CMK (cell line): ENCODE results near the gene KCNQ1OT1.

ENCODE experiments used
- DNase-seq: peaks from one replicate; pipeline ENCODE4 v3.0.0-alpha.2; 2010; ENCODE audit warnings: low read depth

The KCNQ1OT1 gene

DNA sequence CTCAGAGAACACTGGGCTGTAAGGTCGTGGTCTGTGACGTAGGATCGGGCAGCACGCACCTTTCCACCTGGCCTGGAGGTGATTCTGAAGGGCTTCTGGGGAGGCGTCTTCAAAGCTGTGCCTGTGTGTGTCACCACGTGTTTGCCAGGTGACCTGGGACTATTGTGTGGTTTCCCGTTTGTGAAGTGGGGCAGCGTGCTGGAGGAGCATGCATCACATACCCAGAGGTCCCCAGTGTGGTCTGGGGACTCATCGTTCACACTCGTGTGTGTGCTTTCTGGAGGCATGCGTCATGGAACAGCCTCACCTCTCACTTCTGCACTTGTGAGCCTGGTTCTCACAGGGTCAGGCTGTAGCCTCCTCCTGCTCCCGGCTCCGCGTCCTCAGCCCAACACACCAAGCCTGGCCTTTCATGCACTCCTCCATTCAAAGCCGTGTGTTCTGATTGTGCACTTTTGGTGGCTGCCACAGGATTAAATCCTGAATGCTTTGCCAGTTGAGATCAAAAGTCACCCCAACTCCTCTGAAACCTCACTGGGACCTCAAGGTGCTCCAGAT lies 106.3 kb downstream of the KCNQ1OT1 start:
- DNase-seq: no peak

GRCh38 chr11:2592559-2593392 lies 107.0 kb downstream of the KCNQ1OT1 start:
- no peak for DNase-seq

GRCh38 chr11:2591805-2592204 lies 108.0 kb downstream of the KCNQ1OT1 start:
- no peak for DNase-seq

DNA sequence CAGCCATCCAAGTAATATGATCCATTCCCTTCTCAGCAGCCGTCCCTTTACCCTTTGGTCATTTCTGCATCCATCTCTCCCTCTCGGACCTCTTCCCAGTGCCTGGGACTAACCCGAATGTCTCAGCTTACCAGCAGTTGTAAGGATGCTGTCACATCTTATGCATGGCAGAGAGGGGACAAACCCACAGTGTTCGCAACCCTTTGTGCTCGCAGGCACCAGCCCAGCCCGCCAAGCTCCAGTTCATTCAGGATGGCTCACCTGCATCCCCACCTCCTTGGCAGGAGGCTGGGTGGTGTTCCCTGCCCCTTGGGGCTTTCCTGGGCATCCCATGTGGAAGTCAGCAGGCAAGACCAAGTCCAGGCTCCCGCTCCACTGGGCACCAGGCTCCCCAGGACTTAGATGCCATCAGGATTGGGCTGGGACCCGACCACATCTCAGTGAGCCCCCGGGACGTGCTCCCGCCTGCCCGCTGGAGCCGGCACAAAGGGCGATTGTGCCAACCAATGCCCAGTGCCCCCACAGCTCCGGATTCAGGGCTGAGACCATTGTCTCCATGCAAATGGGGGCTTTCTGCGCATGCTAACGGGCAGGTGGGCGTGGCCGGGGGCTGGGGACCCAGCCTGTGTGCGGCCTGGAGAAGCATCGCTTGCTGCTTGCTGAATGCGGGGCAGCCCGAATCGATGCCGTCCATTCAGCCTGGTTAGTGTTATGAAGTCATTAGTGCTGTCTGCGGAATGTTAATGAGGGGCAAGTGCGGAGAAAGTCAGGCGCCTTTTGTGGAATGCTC lies 108.6 kb downstream of the KCNQ1OT1 start:
- no peak for DNase-seq

- no peak for DNase-seq
Measured at GRCh38 chr11:2590131-2590964, 109.4 kb downstream of the KCNQ1OT1 start.

GRCh38 chr11:2589538-2589934 lies 110.3 kb downstream of the KCNQ1OT1 start:
- DNase-seq: no peak

DNA sequence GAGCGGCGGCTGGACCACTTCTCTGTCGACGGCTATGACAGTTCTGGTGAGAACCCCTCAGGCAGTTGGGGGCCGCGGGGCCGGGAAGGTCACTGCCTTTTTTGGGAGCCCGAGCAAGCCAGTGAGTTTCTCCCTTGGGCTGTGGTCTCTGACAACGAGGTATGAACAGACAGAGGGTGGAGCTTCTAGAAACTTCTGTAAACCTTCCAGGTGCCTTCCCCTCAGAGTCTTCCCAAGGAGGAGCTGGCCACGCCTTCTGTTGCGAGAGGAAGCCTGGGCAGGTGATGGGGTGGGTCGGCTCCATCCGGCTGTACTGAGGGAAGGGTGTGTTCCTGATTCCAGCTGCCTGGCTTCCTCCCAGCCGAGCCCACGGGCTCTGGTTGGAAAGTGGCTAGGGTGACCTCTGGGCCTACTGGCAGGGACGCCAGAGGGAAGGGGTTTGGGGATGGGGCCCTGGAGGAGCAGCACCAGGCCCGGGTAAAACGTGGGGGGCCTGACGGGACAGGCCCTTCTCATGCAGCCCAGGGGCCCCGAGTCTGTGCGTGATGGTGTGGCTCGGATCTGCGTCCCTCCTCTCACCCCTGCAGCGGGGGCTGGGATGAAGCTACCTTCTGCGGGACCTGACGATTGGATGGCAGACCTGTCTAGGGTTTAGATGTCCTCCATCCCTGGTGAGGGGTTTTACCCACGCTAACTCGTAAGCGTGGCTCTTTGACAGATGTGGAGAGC lies 110.8 kb downstream of the KCNQ1OT1 start:
- no peak for DNase-seq

DNA sequence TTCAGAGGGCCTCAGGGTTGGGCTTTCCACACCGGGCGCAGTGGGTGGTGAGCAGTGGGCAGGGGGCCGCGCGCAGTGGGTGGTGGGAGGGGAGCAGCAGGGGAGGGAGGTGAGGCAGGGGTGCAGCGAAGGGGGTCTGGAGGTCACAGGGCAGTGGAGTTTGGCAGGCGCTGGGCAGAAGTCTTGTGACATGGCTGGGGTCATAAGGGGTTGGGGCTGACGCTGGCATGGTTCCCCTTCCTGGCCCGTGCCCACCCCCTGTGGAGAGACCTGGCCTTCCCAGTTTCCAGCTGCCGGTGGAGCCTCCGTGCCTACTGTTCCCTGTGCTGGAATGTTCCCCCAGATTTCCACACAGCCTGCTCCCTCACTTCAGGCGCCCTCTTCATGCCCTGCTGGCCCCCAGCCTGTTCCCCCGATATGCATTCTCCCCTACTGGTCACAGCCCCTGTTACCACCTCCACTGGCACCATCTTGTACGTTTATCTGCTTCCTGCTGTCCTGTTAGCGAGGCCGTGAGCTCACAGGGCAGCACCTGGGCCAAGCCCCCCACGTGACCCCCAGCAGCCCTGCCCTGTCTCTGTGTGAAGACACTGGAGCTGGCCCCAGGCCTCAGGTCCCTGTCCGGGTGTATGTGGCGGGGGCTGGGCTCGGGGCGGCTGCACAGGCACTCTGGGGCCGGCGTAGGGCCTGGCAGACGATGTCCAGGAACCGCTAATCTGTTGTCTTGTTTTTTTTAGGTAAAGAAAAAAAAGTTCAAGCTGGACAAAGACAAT lies 111.6 kb downstream of the KCNQ1OT1 start:
- DNase-seq: no peak

GRCh38 chr11:2587132-2587930 lies 112.5 kb downstream of the KCNQ1OT1 start:
- no peak for DNase-seq

GRCh38 chr11:2586793-2587131 lies 113.0 kb downstream of the KCNQ1OT1 start:
- no peak for DNase-seq

GRCh38 chr11:2586087-2586792 lies 113.6 kb downstream of the KCNQ1OT1 start:
- no peak for DNase-seq

GRCh38 chr11:2585566-2586086 lies 114.2 kb downstream of the KCNQ1OT1 start:
- DNase-seq: no peak

DNA sequence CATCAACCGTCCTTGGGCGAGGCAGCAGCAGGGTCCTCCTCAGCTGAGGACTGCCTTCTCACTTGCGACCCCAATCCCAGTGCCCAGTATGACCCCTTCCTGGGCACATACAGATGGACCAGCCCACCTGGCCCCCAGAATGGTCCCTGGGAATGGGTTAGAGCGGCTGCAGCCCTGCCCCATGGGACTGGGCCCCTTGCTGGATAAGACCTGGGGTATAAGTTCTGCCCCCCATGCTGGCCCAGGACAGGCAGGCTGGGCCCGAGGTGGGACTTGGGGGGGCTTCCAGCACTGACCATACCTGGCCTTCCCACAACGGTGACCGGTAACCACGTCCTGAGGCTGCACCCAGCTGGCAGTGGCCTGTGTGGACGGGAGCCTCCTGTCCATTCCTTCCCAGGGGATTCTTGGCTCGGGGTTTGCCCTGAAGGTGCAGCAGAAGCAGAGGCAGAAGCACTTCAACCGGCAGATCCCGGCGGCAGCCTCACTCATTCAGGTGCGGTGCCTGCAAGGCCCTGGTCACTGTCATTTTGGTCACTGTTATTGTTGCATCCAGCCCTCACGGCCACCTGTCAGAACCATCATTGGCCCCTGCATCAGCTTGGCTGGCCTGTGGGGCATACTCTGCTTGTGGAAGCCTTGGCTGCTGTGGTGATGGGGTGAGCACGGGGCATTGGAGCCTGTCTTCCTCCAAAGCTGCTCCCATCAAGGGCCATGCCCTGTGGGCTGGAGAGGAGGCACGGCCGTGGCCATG lies 114.8 kb downstream of the KCNQ1OT1 start:
- DNase-seq: no peak

GRCh38 chr11:2584434-2584811 lies 115.4 kb downstream of the KCNQ1OT1 start:
- DNase-seq: no peak

DNA sequence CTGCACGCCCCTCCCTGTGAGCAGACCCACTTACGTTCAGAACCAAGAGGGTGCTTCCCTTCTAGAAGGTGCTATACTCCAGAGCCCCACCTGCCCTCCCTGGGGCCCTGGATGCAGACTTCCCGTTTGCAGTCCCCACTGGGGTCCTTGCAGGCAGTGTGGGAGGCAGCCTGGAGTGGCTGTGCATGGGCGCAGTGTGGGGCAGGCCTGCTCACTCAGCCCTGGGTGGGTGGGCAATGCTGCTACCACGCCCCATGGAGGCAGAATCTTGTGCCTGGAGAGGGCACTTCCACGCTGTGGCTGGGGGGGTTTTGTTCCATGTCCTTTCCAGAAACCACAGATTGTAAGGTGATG lies 116.2 kb downstream of the KCNQ1OT1 start:
- DNase-seq: no peak

DNA sequence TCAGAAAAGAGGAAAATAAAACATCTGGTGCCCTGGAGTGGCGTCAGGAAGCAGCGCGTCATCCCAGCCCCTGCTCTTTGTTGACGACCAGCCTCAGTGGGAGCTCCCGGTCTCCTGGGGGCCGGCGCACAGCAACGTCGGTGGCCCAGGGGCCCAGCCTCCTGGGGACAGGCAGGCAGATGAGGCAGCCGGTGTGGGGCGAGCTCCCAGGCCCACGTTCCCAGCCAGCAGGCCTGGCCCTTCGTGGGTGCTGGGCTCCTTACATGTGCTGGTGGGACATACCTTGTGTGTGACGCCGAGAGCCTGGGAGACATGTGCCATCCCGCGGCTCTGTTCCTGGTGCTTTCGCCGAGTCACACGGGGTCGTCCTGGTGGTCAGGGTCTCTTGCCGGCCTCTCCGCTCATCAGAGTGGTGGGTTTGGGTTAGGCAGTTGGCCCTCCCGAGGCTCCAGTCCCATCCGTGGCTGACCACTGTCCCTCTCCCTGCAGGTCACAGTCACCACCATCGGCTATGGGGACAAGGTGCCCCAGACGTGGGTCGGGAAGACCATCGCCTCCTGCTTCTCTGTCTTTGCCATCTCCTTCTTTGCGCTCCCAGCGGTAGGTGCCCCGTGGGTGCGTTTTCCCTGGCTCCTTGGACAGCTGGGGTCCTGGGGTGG lies 116.7 kb downstream of the KCNQ1OT1 start:
- DNase-seq: no peak

DNA sequence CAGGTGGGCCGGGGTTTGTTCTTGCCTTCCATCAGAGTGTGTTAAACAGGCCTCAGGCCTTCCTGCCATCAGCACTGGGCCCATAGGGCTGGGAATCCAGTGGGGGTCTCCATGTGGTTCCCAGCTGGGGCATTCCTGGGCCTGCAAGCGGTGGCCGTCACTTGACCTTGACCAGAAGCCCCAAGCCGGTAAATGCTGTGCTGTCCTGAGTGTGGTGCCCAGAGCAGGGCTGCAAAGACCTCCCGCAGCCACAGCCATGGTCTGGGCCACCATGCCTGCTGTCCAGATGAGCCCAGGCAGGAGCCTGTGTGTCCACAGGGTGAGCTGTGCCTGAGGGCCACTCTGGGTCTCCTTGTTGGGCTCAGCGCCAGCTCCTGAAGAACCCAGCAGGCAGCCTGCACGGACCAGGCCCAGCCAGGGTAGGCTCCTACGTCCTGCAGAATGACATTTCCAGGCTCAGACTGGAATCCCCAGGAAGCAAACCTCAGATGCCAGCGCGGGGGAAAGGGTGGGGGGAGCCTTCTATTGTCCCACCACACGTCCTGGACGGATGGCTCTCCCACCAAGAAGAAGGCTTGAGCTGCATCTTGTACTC lies 117.3 kb downstream of the KCNQ1OT1 start:
- DNase-seq: no peak
